IPS DF 19.7 (cell line): ENCODE measurements around the gene METTL21C.

Experiments used
- DNase-seq: peaks from one replicate; pipeline ENCODE4 v3.0.0-alpha.2; 2013; ENCODE audit warnings: low read depth, low spot score

Gene METTL21C

GRCh38 chr13:102694937-102695336, at the start of gene METTL21C:
Gene METTL21C (minus strand): TSS chr13:102695044. CDS start chr13:102694498, 546 bp downstream.
- no peak for DNase-seq

GRCh38 chr13:102742506-102742905, 47.7 kb upstream of the METTL21C start:
- DNase-seq, result no peak

- DNase-seq, result no peak
These were observed 47.3 kb upstream of the METTL21C start for GRCh38 chr13:102742101-102742500.

GRCh38 chr13:102729560-102730270, 34.9 kb upstream of the METTL21C start:
- no peak for DNase-seq

GRCh38 chr13:102726430-102726829, 31.6 kb upstream of the METTL21C start:
- DNase-seq, result no peak

- no peak for DNase-seq
These were observed 30.1 kb upstream of the METTL21C start for GRCh38 chr13:102724923-102725322.

- DNase-seq, result no peak
These were observed 27.0 kb upstream of the METTL21C start for GRCh38 chr13:102721800-102722231.

GRCh38 chr13:102718746-102719145, 23.9 kb upstream of the METTL21C start:
- no peak for DNase-seq

- no peak for DNase-seq
These were observed 20.6 kb upstream of the METTL21C start for GRCh38 chr13:102715447-102715846.

GRCh38 chr13:102710261-102710679, 15.4 kb upstream of the METTL21C start:
- DNase-seq, result no peak

GRCh38 chr13:102709536-102709935, 14.7 kb upstream of the METTL21C start:
- DNase-seq, result no peak

- DNase-seq, result no peak
These were observed 14.1 kb upstream of the METTL21C start for GRCh38 chr13:102708991-102709390.

GRCh38 chr13:102708211-102708610, 13.4 kb upstream of the METTL21C start:
- DNase-seq, result no peak

GRCh38 chr13:102707467-102707866, 12.6 kb upstream of the METTL21C start:
- no peak for DNase-seq

GRCh38 chr13:102704238-102705058, 9.6 kb upstream of the METTL21C start:
- DNase-seq, result no peak

GRCh38 chr13:102703726-102704035, 8.8 kb upstream of the METTL21C start:
- no peak for DNase-seq

- no peak for DNase-seq
These were observed 8.3 kb upstream of the METTL21C start for GRCh38 chr13:102702965-102703725.

GRCh38 chr13:102701331-102701730, 6.5 kb upstream of the METTL21C start:
- no peak for DNase-seq

- no peak for DNase-seq
These were observed 5.5 kb upstream of the METTL21C start for GRCh38 chr13:102700088-102701031.

- DNase-seq, result no peak
These were observed 4.7 kb upstream of the METTL21C start for GRCh38 chr13:102699504-102699903.

GRCh38 chr13:102698649-102698980, 3.8 kb upstream of the METTL21C start:
- DNase-seq, result no peak
